Measurements from ENCODE around the gene CEP135.
"Not testable (repeated sequence)": the region's sequence is repeated elsewhere in the genome, so short reads cannot be mapped to it uniquely, and the experiment has no call there.

The CEP135 gene

GRCh38 chr4:55948726-55949481, at the start of gene CEP135:
TSS of gene CEP135 (plus strand) at chr4:55948945. CDS start at chr4:55952131, 3,186 bp downstream.
- DNase-seq (ENCODE audit: low read depth in 2 of 2) = peak; percentile 81 to 88

- no peak for DNase-seq (ENCODE audit: low read depth in 2 of 2)
These were observed 46.1 kb upstream of the CEP135 start for GRCh38 chr4:55902677-55903076.

GRCh38 chr4:55903577-55903976, 45.2 kb upstream of the CEP135 start:
- DNase-seq (ENCODE audit: low read depth in 2 of 2) = no peak

- DNase-seq (ENCODE audit: low read depth in 2 of 2) = no peak
These were observed 44.2 kb upstream of the CEP135 start for GRCh38 chr4:55904576-55904975.

- DNase-seq (ENCODE audit: low read depth in 2 of 2) = no peak
These were observed 42.4 kb upstream of the CEP135 start for GRCh38 chr4:55906323-55906722.

GRCh38 chr4:55906989-55907388, 41.8 kb upstream of the CEP135 start:
- no peak for DNase-seq (ENCODE audit: low read depth in 2 of 2)

- no peak for DNase-seq (ENCODE audit: low read depth in 2 of 2)
These were observed 41.3 kb upstream of the CEP135 start for GRCh38 chr4:55907469-55907868.

- DNase-seq (ENCODE audit: low read depth in 2 of 2) = no peak
These were observed 38.6 kb upstream of the CEP135 start for GRCh38 chr4:55910140-55910539.

- no peak for DNase-seq (ENCODE audit: low read depth in 2 of 2)
These were observed 36.5 kb upstream of the CEP135 start for GRCh38 chr4:55912249-55912648.

GRCh38 chr4:55920571-55920970, 28.2 kb upstream of the CEP135 start:
- DNase-seq (ENCODE audit: low read depth in 2 of 2) = no peak

GRCh38 chr4:55921093-55921492, 27.7 kb upstream of the CEP135 start:
- no peak for DNase-seq (ENCODE audit: low read depth in 2 of 2)

GRCh38 chr4:55925241-55925640, 23.5 kb upstream of the CEP135 start:
- no peak for DNase-seq (ENCODE audit: low read depth in 2 of 2)

GRCh38 chr4:55926610-55927009, 22.1 kb upstream of the CEP135 start:
- no peak for DNase-seq (ENCODE audit: low read depth in 2 of 2)

GRCh38 chr4:55927803-55928437, 20.8 kb upstream of the CEP135 start:
- no peak for DNase-seq (ENCODE audit: low read depth in 2 of 2)

GRCh38 chr4:55928846-55929245, 19.9 kb upstream of the CEP135 start:
- no peak for DNase-seq (ENCODE audit: low read depth in 2 of 2)

- DNase-seq (ENCODE audit: low read depth in 2 of 2) = no peak
These were observed 17.7 kb upstream of the CEP135 start for GRCh38 chr4:55931043-55931442.

- no peak for DNase-seq (ENCODE audit: low read depth in 2 of 2)
These were observed 16.9 kb upstream of the CEP135 start for GRCh38 chr4:55931833-55932232.

GRCh38 chr4:55932511-55932910, 16.2 kb upstream of the CEP135 start:
- no peak for DNase-seq (ENCODE audit: low read depth in 2 of 2)

GRCh38 chr4:55933611-55934010, 15.1 kb upstream of the CEP135 start:
- DNase-seq (ENCODE audit: low read depth in 2 of 2) = no peak

GRCh38 chr4:55935907-55936306, 12.8 kb upstream of the CEP135 start:
- not testable (repeated sequence) for DNase-seq (ENCODE audit: low read depth in 2 of 2)

- no peak for DNase-seq (ENCODE audit: low read depth in 2 of 2)
These were observed 10.3 kb upstream of the CEP135 start for GRCh38 chr4:55938481-55938880.

GRCh38 chr4:55939421-55939820, 9.3 kb upstream of the CEP135 start:
- DNase-seq (ENCODE audit: low read depth in 2 of 2) = no peak

GRCh38 chr4:55941881-55942396, 6.8 kb upstream of the CEP135 start:
- no peak for DNase-seq (ENCODE audit: low read depth in 2 of 2)
